Measurements from ENCODE around the gene CRYGB.
A peak's percentile ranks its signal among the peaks of the same experiment; 100 is the strongest.

CRYGB gene, protein sequence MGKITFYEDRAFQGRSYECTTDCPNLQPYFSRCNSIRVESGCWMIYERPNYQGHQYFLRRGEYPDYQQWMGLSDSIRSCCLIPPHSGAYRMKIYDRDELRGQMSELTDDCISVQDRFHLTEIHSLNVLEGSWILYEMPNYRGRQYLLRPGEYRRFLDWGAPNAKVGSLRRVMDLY

GRCh38 chr2:208146006-208146405, at the start of gene CRYGB:
CRYGB (minus strand) TSS chr2:208146158; CDS start chr2:208146120, 38 bp downstream.
- DNase-seq (ENCODE audit: low spot score) = no peak

- no peak for DNase-seq (ENCODE audit: low spot score)
Observed at GRCh38 chr2:208195531-208195930, 49.6 kb upstream of the CRYGB start.

GRCh38 chr2:208192611-208193236, 46.8 kb upstream of the CRYGB start:
- DNase-seq (ENCODE audit: low spot score) = no peak

- DNase-seq (ENCODE audit: low spot score) = no peak
Observed at GRCh38 chr2:208189810-208190503, 44.0 kb upstream of the CRYGB start, which contains the start of gene C2orf80. C2orf80 (minus strand) TSS chr2:208190030; CDS start chr2:208186986, 3,044 bp downstream.

DNA sequence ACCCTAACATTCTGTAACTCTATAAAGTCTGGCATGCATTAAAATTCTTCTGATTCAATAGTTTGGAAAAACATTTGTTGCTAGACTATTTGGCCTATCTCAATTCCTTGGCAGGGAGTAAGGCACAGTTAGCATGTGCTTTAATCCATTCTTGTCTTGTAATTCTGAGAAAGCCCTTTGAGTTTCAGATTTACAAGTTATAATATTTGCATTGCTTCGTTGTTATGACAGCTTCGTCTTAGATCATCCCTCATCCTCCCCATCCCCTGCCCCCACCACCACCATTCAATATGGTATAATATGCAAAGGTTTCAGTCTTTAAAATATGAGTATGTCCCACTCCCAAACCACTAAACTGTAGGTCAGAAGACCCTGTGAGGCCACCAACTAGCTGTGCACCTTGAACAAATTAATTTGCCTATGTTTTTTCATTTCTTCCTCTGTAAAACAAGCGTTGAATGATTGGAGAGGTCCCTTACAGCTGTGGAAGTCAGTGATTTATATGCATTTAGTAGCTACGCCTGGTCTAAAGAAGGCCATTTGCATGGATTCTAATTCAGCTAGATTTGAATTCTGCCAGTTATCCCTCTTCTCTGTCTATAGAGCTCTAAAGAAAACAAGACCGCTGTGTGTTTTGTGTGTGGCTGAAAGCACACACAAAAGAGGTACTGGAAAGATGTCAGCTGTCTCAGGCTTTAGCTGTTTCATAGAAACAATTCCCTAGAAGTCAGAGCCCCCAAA, 43.3 kb upstream of the CRYGB start:
- DNase-seq (ENCODE audit: low spot score) = no peak

- no peak for DNase-seq (ENCODE audit: low spot score)
Observed at GRCh38 chr2:208186893-208187292, 40.9 kb upstream of the CRYGB start.

GRCh38 chr2:208186465-208186864, 40.5 kb upstream of the CRYGB start:
- no peak for DNase-seq (ENCODE audit: low spot score)

DNA sequence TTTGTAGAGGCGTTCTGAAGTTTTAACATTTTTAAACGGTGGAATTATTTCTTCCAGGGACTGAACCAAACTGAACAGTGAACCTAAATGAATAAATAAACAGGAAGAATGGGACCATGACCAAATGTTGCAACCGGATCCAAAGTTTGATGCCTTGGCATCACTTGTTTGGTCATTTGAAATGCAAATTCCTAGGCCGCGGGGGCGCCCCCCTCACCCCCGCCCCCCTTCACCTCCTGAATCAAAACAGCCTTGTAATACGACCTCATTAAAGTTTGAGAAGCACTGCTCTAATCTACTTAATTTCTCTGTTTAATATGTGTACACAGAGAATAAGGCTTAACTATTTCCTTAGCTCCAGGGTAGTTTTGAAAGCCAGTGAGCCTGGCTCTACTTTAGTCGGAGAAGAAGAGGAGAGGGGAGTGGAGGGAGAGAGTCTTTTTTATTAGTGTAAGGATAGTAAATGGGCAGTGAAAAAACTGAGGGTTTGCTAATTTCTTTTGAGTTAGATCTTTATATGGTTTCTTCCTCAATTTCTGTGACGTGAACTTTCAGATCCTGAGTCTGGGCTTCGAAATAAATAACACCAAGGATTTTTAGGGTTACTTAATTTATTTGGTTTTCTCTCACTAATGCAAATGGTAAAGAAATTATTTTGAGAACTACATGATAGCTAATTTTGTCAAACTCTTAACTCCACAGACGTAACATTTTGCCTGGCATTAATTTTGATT, 38.2 kb upstream of the CRYGB start:
- DNase-seq (ENCODE audit: low spot score) = no peak

DNA sequence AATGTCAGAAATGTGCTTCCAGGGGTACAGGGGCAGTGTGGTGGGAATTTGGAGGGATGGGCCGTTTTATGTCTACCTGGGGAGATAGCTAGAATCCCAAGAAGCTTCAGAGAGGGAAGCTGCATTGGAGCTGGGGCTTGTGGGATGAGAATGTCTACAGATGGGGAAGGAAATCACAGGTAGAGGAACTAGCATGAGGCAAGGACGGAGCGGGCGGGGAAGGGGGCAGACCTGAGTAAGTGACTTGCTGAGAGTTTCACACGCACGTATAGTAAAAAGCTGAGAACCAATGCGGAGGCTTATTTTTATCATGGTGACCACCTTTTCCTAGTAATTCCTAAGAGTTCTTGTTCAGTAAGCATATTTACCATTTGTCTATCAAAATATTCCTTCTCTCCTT, 37.6 kb upstream of the CRYGB start:
- DNase-seq (ENCODE audit: low spot score) = no peak

GRCh38 chr2:208182835-208183234, 36.9 kb upstream of the CRYGB start:
- DNase-seq (ENCODE audit: low spot score) = no peak

GRCh38 chr2:208179028-208179609, 33.2 kb upstream of the CRYGB start:
- DNase-seq (ENCODE audit: low spot score) = no peak

GRCh38 chr2:208175840-208176153, 29.8 kb upstream of the CRYGB start:
- DNase-seq (ENCODE audit: low spot score) = no peak

GRCh38 chr2:208175069-208175839, 29.3 kb upstream of the CRYGB start:
- peak; percentile 78 for DNase-seq (ENCODE audit: low spot score)

- no peak for DNase-seq (ENCODE audit: low spot score)
Observed at GRCh38 chr2:208174144-208174543, 28.2 kb upstream of the CRYGB start.

GRCh38 chr2:208172125-208172524, 26.2 kb upstream of the CRYGB start:
- DNase-seq (ENCODE audit: low spot score) = no peak

DNA sequence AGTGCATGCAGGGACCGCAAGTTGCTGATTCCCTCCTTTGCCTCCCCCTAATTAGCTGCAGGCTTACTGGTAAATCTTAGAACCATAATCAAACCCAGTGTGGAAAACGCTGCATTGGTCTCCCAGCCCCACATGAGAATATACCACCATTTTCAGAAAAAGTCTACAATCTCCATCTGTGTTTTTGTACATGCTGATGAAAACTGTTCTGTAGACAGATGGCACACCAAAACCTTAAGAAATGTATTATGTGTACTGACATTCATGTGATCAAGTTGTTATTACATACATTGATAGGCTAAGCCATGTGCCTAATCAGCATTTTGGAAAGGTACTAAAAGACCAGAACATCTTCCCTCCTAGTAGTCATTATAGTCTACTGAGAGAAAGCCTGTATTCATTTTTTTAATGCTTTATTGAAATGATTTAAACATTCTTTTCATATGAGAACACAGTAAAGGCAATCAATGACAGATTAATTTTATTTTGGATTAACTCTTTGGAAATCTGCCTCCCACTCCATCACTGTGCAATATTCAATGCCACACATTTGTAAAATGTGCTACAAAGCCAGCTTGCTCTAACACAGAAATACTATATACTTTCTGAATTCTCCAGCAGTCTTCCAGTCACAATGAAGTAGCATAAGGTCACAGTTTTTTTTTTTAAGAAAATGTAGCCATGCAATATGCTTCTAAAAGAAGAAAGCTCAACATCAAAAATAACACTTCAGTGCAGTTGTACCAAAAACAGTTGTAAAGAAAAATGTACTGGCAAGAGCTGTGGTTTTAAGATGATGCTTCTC, 19.2 kb upstream of the CRYGB start:
- DNase-seq (ENCODE audit: low spot score) = no peak

GRCh38 chr2:208163489-208163888, 17.5 kb upstream of the CRYGB start, which contains the start of gene CRYGA:
CRYGA (minus strand) TSS chr2:208163589; CDS start chr2:208163556, 33 bp downstream.
- no peak for DNase-seq (ENCODE audit: low spot score)

DNA sequence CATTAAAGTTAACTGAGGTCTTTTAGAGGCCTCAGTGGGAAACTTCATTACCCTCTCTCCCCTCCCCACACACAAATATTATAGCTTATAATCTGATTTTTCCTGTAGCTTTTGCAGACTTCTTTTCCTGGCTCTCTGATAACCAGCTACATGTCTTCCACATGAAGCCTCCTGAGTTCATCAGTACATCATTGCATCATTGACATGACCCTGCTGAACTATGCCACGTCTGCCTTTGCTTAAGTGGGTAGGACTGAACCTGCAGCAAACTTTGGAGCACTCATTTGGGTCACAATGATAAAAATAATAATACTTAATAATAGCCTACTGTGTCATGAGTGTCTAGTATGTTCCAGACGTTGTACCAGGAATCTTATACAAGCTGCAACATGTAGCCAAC, 10.5 kb upstream of the CRYGB start:
- no peak for DNase-seq (ENCODE audit: low spot score)

DNA sequence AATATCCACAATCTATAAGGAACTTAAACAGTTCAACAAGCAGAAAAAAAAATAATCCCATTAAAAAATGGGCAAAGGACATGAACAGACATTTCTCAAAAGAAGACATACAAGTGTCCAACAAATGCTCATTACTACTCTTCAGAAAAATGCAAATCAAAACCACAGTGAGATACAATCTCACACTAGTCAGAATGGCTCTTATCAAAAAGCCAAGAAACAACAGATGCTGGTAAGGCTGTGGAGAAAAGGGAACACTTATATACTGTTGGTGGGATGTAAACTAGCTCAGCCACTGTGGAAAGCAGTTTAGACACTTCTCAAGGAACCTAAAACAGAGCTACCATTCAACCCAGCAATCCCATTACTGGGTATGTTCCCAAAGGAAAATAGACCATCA, 7.2 kb upstream of the CRYGB start:
- DNase-seq (ENCODE audit: low spot score) = no peak

DNA sequence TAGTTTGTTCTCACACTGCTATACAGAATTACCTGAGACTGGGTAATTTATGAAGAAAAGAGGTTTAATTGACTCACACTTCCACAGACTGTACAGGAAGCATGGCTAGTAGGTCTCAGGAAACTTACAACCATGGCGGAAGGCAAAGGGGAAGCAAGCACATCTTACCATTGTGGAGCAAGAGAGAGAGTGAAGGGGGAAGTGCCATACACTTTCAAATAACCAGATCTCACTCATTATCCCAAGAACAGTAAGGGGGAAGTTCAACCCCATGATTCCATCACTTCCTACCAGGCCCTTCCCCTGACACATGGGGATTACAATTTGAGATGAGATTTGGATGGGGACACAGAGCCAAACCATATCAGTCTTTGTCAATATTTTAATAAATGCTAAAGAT, 5.0 kb upstream of the CRYGB start:
- no peak for DNase-seq (ENCODE audit: low spot score)

Data from left forelimb (tissue), 1 donor.